H1 (cell line): ENCODE data around the gene MED28. TPM values are rescaled to one million over a fixed set of nuclear protein-coding genes. Genes with fewer than 3 reads are reported as not detected.

ENCODE experiments used
- CTCF ChIA-PET: fragments of 300-600 bp; sonication (Branson Sonifier 250); formaldehyde crosslinking; loops from one replicate; lab custom pipeline; 2021; ENCODE audit not compliant: partially characterized antibody; lab: Charles Lee
- POLR2A ChIA-PET: fragments of 300-600 bp; sonication (Branson Sonifier 250); formaldehyde crosslinking; loops from one replicate; lab custom pipeline; 2021; ENCODE audit warnings: inconsistent platforms; ENCODE audit not compliant: partially characterized antibody; lab: Charles Lee
- DNase-seq, 2 experiments: peaks; one replicate each; pipeline versions ENCODE4 v3.0.0 to v3.0.0-alpha.2; 2010 to 2022; ENCODE audit warnings: low spot score in 2 of 2, low read depth in 1 of 2, mixed read lengths in 1 of 2
- FAIRE-seq: peaks from 2 replicates; lab custom pipeline; 2011; peaks lifted over from hg19 to GRCh38; lab: Jason Lieb, UNC
- H2AFZ ChIP-seq: 2 replicates; pipeline ENCODE4 v1.8.1; 2012; ENCODE audit warnings: low read length, inconsistent platforms
- H2AK5ac ChIP-seq: 2 replicates; pipeline ENCODE4 v1.6.1; 2013; ENCODE audit warnings: low read depth, low read length
- H2BK120ac ChIP-seq: replicated peaks from 2 replicates; pipeline ENCODE3; 2013; ENCODE audit warnings: low read depth, low read length, inconsistent platforms
- H2BK12ac ChIP-seq: 2 replicates; pipeline ENCODE4 v1.6.1; 2013; ENCODE audit warnings: low read depth, low read length
- H2BK15ac ChIP-seq: 2 replicates; pipeline ENCODE4 v1.6.1; 2013; ENCODE audit warnings: low read length
- H2BK20ac ChIP-seq: 2 replicates; pipeline ENCODE4 v1.6.1; 2013; ENCODE audit warnings: low read length
- H2BK5ac ChIP-seq: 2 replicates; pipeline ENCODE4 v1.6.1; 2013; ENCODE audit warnings: low read depth, low read length
- H3K14ac ChIP-seq: 2 replicates; pipeline ENCODE4 v1.6.1; 2013; ENCODE audit warnings: inconsistent platforms; ENCODE audit not compliant: insufficient read length
- H3K18ac ChIP-seq: 2 replicates; pipeline ENCODE4 v1.6.1; 2013; ENCODE audit warnings: low read length; ENCODE audit errors: extremely low read depth
- H3K23ac ChIP-seq: 2 replicates; pipeline ENCODE4 v1.6.1; 2013; ENCODE audit warnings: inconsistent platforms; ENCODE audit not compliant: insufficient read length
- H3K23me2 ChIP-seq: 2 replicates; pipeline ENCODE4 v1.6.1; 2013; ENCODE audit warnings: low read depth, low read length
- H3K27ac ChIP-seq: 2 replicates; pipeline ENCODE4 v1.6.1; 2011; ENCODE audit warnings: low read depth, low read length, inconsistent platforms
- H3K27me3 ChIP-seq, 4 experiments: replicated peaks in 1 of 4; 1 replicate in 1 of 4; 2 replicates in 3 of 4; pipeline versions ENCODE4 v1.6.1 to v1.8.1; 2011 to 2013; ENCODE audit warnings: low read length in 3 of 4, mild to moderate bottlenecking in 3 of 4, inconsistent platforms in 2 of 4, mixed read lengths in 2 of 4, moderate library complexity in 1 of 4; ENCODE audit not compliant: control insufficient read depth in 3 of 4, insufficient read depth in 3 of 4; ENCODE audit errors: extremely low read depth in 1 of 4
- H3K36me3 ChIP-seq, 4 experiments: 2 replicates each; pipeline versions ENCODE4 v1.6.1 to v1.8.1; 2011 to 2013; ENCODE audit warnings: mild to moderate bottlenecking in 4 of 4, low read length in 3 of 4, moderate library complexity in 2 of 4, control low read depth in 1 of 4, inconsistent platforms in 1 of 4; ENCODE audit not compliant: insufficient read depth in 4 of 4, control insufficient read depth in 2 of 4
- H3K4ac ChIP-seq: replicated peaks from 2 replicates; pipeline ENCODE3; 2013; ENCODE audit warnings: low read length, low read depth, mixed read lengths, inconsistent platforms; ENCODE audit not compliant: insufficient read length
- H3K4me1 ChIP-seq, 4 experiments: replicated peaks in 1 of 4; 1 replicate in 1 of 4; 2 replicates in 3 of 4; pipeline versions ENCODE4 v1.6.1 to v1.8.1; 2011 to 2013; ENCODE audit warnings: low read length in 3 of 4, inconsistent platforms in 2 of 4, mixed read lengths in 1 of 4; ENCODE audit not compliant: insufficient read depth in 4 of 4, control insufficient read depth in 3 of 4
- H3K4me2 ChIP-seq, 2 experiments: 2 replicates each; pipeline versions ENCODE4 v1.6.1 to v1.8.1; 2011 to 2013; ENCODE audit warnings: low read depth in 2 of 2, low read length in 2 of 2, control low read depth in 1 of 2, inconsistent platforms in 1 of 2, mild to moderate bottlenecking in 1 of 2; ENCODE audit not compliant: insufficient read depth in 1 of 2
- H3K4me3 ChIP-seq, 4 experiments: fragments of 200-600, 300-600 bp in 1 of 4; sonication (generic), shearing (Covaris generic), sonication (Bioruptor Twin) in 1 of 4; 2 replicates each; pipeline versions ENCODE4 v1.5.1 to v1.8.1; 2011 to 2016; ENCODE audit warnings: low read length in 4 of 4, low read depth in 3 of 4, control low read depth in 2 of 4, inconsistent platforms in 2 of 4, mild to moderate bottlenecking in 2 of 4, mixed read lengths in 1 of 4, moderate library complexity in 1 of 4; ENCODE audit not compliant: insufficient read depth in 2 of 4; ENCODE audit errors: extremely low read depth in 1 of 4
- H3K56ac ChIP-seq: replicated peaks from 2 replicates; pipeline ENCODE3; 2013; ENCODE audit warnings: low read depth, mild to moderate bottlenecking, mixed read lengths, low read length, inconsistent platforms; ENCODE audit not compliant: insufficient read length
- H3K79me1 ChIP-seq: 2 replicates; pipeline ENCODE4 v1.6.1; 2013; ENCODE audit warnings: low read depth, low read length, control low read depth
- H3K79me2 ChIP-seq, 2 experiments: 2 replicates each; pipeline versions ENCODE4 v1.6.1 to v1.8.1; 2012 to 2013; ENCODE audit warnings: low read length in 2 of 2, mild to moderate bottlenecking in 2 of 2, inconsistent platforms in 1 of 2; ENCODE audit not compliant: insufficient read depth in 2 of 2, control insufficient read depth in 1 of 2
- H3K9ac ChIP-seq, 4 experiments: replicated peaks in 1 of 4; 1 replicate in 1 of 4; 2 replicates in 3 of 4; pipeline versions ENCODE4 v1.6.1 to v1.8.1; 2011 to 2013; ENCODE audit warnings: low read depth in 3 of 4, low read length in 3 of 4, control low read depth in 2 of 4, mild to moderate bottlenecking in 2 of 4, moderate library complexity in 2 of 4, inconsistent platforms in 1 of 4; ENCODE audit errors: extremely low read depth in 1 of 4
- H3K9me3 ChIP-seq, 2 experiments: 2 replicates each; pipeline versions ENCODE4 v1.6.1 to v1.8.1; 2012 to 2013; ENCODE audit warnings: mild to moderate bottlenecking in 2 of 2, moderate library complexity in 2 of 2, control low read depth in 1 of 2, inconsistent platforms in 1 of 2, low read depth in 1 of 2, low read length in 1 of 2, mixed read lengths in 1 of 2; ENCODE audit not compliant: insufficient read depth in 2 of 2
- H4K20me1 ChIP-seq, 2 experiments: replicated peaks in 1 of 2; 2 replicates each; pipeline versions ENCODE3 to v1.8.1; 2011 to 2013; ENCODE audit warnings: inconsistent platforms in 2 of 2, low read length in 2 of 2, mild to moderate bottlenecking in 1 of 2; ENCODE audit not compliant: insufficient read depth in 2 of 2, control insufficient read depth in 1 of 2
- H4K5ac ChIP-seq: 2 replicates; pipeline ENCODE4 v1.6.1; 2013; ENCODE audit warnings: low read length, low read depth, mixed read lengths, inconsistent platforms; ENCODE audit not compliant: insufficient read length
- H4K8ac ChIP-seq: 2 replicates; pipeline ENCODE4 v1.8.0; 2013; ENCODE audit warnings: mild to moderate bottlenecking, moderate library complexity, low read length, inconsistent platforms; ENCODE audit not compliant: insufficient read depth; ENCODE audit errors: extremely low read depth
- H4K91ac ChIP-seq: replicated peaks from 2 replicates; pipeline ENCODE3; 2013; ENCODE audit warnings: low read length, mixed read lengths, inconsistent platforms; ENCODE audit not compliant: insufficient read length
- ATF3 ChIP-seq: IDR thresholded peaks from 2 replicates; pipeline ENCODE4 v1.6.1; 2011; ENCODE audit warnings: low read depth, mild to moderate bottlenecking, low read length; ENCODE audit not compliant: insufficient read depth
- CEBPB ChIP-seq: IDR thresholded peaks from 2 replicates; pipeline ENCODE4 v1.6.1; 2012; ENCODE audit warnings: low read depth, low read length
- CHD1 ChIP-seq: IDR thresholded peaks from 2 replicates; pipeline ENCODE4 v1.6.1; 2012; ENCODE audit warnings: low read depth, low read length, improper control_type of control experiment
- KDM4A ChIP-seq: IDR thresholded peaks from one replicate; pipeline ENCODE4 v1.7.1; 2012; ENCODE audit warnings: low read depth, mild to moderate bottlenecking, moderate library complexity, low read length, inconsistent platforms; ENCODE audit not compliant: severe bottlenecking
- NRF1 ChIP-seq: IDR thresholded peaks from 2 replicates; pipeline ENCODE4 v1.6.1; 2011; ENCODE audit warnings: mild to moderate bottlenecking, low read depth, low read length, improper control_type of control experiment
- RFX5 ChIP-seq: IDR thresholded peaks from 2 replicates; pipeline ENCODE4 v1.6.1; 2011; ENCODE audit warnings: low read depth, low read length, improper control_type of control experiment, borderline replicate concordance
- RXRA ChIP-seq: IDR thresholded peaks from 2 replicates; pipeline ENCODE4 v1.6.1; 2011; ENCODE audit warnings: low read depth, mild to moderate bottlenecking, low read length, moderate library complexity; ENCODE audit not compliant: insufficient read depth
- SP2 ChIP-seq: IDR thresholded peaks from 2 replicates; pipeline ENCODE4 v1.6.1; 2012; ENCODE audit warnings: mild to moderate bottlenecking, low read length, inconsistent platforms
- TEAD4 ChIP-seq: IDR thresholded peaks from 2 replicates; pipeline ENCODE4 v1.6.1; 2012; ENCODE audit warnings: low read depth, low read length, inconsistent platforms, mixed read lengths
- USF2 ChIP-seq: IDR thresholded peaks from 2 replicates; pipeline ENCODE4 v1.6.1; 2011; ENCODE audit warnings: low read length, improper control_type of control experiment
- WGBS, 2 experiments: shearing (Covaris generic) in 1 of 2; methylation state at CpG; one replicate each; pipeline versions ENCODE4 v1.1.6 to v1.1.7; 2013 to 2015; ENCODE audit warnings: low lambda C conversion rate in 2 of 2, mixed read lengths in 2 of 2, inconsistent platforms in 1 of 2, low coverage in 1 of 2, missing lambda C conversion rate in 1 of 2; ENCODE audit not compliant: insufficient replicate concordance in 2 of 2, insufficient coverage in 1 of 2, insufficient read length in 1 of 2; ENCODE audit errors: extremely low coverage in 1 of 2, missing lambda C conversion rate in 1 of 2; 5-methylcytosine and 5-hydroxymethylcytosine counted together
- polyA plus RNA-seq, 7 experiments: library from polyadenylated mRNA; depleted of rRNA in 3 of 7; stranded (reverse) in 5 of 7; unstranded in 2 of 7; fragments of >200 nt in 5 of 7; fragments of 200-250 nt in 2 of 7; gene quantifications; 1 replicate in 5 of 7; 2 replicates in 1 of 7; 4 replicates in 1 of 7; pipeline versions ENCODE4 v1.2.1 to v1.2.3, GENCODE V29; 2011 to 2013; ENCODE audit warnings: missing spikeins in 2 of 7, mixed read lengths in 2 of 7
- total RNA-seq: library from RNA; stranded (reverse); fragmentation: NEBNext Ultra II Directional; extraction: Animal tissue kit (Norgen Biotek cat#: 25700); gene quantifications from 2 replicates; pipeline ENCODE4 v1.2.1, GENCODE V29; 2021

The MED28 gene
- total and polyA plus RNA-seq, 2 of the 8 experiments (the other 6 are each of a cell fraction or from before 2014, with no cell fraction given), result 24.0 to 87.1 TPM

GRCh38 chr4:17635056-17635455 lies 20.6 kb downstream of the MED28 start:
- Histone ChIP-seq H3K79me1 (peaks cover 2% of the 10 kb centered on the region), H3K79me2 (no peaks in the 10 kb centered on the region; a peak in 1 of 4 replicates), H3K9me3 (no peaks in the 10 kb centered on the region), H4K8ac (no peak overlapping the region), H3K27me3 (no peaks in the 10 kb centered on the region), H2BK20ac (no peak overlapping the region), H3K14ac (no peak overlapping the region), H2BK5ac (no peak overlapping the region), H3K27ac (no peak overlapping the region), H3K18ac (no peak overlapping the region), H2BK15ac (no peak overlapping the region), H3K4me1 (0 out of 7 replicates have a peak, but pooled peaks cover 0 to 3% (median 0%) of the 10 kb centered on the region in 4 experiments), H3K36me3 (peaks cover 10 to 49% (median 28%) of the 10 kb centered on the region in 4 experiments; a peak in 7 of 8 replicates), H4K91ac (no peak overlapping the region), H2BK12ac (no peak overlapping the region), H3K4me3 (no peak overlapping the region), H3K4ac (no peak overlapping the region), H3K9ac (no peak overlapping the region), H2AK5ac (no peak overlapping the region), H3K23me2 (no peaks in the 10 kb centered on the region), H4K20me1 (peaks cover 4 to 9% of the 10 kb centered on the region in 2 experiments), H3K4me2 (no peak overlapping the region), H3K56ac (no peak overlapping the region), H3K23ac (no peak overlapping the region), H2BK120ac (no peak overlapping the region), H2AFZ (no peak overlapping the region), H4K5ac (no peak overlapping the region)
- CTCF ChIA-PET, result interaction anchor here (1.0 to 4.6 kb wide), 3 partner anchors 13 to 172 kb away, joined by 3 to 22 read pairs (median 4); no protein-coding TSS in a partner anchor
- WGBS, 2 experiments, result 83% methylated on average over 4 of the region's 4 CpGs; no CpG with 5 or more reads in 1 of the 2 experiments
- FAIRE-seq (no peak), DNase-seq (no peak)
- POLR2A ChIA-PET, result interaction anchor here (2.5 kb wide), 1 partner anchor 8 kb away, joined by 7 read pairs; no protein-coding TSS in a partner anchor
- TF ChIP-seq ATF3, result no peak
- no peak for TF ChIP-seq RXRA
- TF ChIP-seq RFX5, result no peak
- TF ChIP-seq USF2, result no peak
- TF ChIP-seq KDM4A, result no peak
- TF ChIP-seq CHD1, result no peak
- TF ChIP-seq SP2, result no peak
- TF ChIP-seq NRF1, result no peak
- TF ChIP-seq TEAD4, result no peak
- TF ChIP-seq CEBPB, result no peak
